A673 (cell line): ENCODE measurements around the gene SLC22A13.

Experiments
- CTCF ChIP-seq: fragments of 300-800, 200-600 bp; sonication (generic); conservative IDR thresholded peaks from 2 replicates; pipeline ENCODE4 v1.5.1; 2017; ENCODE audit warnings: low read depth, mild to moderate bottlenecking, antibody characterized with exemption, low read length, moderate library complexity, mixed read lengths
- EZH2 ChIP-seq: fragments of 200-600 bp; sonication (generic); IDR thresholded peaks from 2 replicates; pipeline ENCODE4 v1.6.1; 2017; ENCODE audit warnings: borderline replicate concordance, low read depth, mild to moderate bottlenecking, mixed read lengths, antibody characterized with exemption, low read length; ENCODE audit not compliant: poor library complexity, severe bottlenecking

- TF ChIP-seq CTCF (no peak), EZH2 (no peak)
Measured at GRCh38 chr3:38314112-38314763, 48.6 kb downstream of the SLC22A13 start.
